ENCODE results near the gene ARID2.

DNA sequence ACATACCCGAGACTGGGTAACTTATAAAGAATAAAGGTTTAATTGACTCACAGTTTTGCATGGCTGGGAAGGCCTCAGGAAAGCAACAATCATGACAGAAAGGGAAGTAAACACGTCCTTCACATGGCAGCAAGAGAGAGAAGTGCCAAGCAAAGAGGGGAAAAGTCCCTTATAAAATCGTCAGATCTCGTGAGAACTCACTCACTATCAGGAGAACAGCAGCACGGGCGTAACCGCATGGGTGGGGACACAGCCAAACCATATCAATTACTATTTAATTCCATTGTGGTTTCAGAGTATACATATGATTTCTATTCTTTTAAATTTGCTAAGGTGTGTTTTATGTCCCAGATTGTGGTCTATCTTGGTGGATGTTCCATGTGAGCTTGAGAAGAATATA lies 142.9 kb downstream of the ARID2 start:
- TF ChIP-seq, protein P1, sequence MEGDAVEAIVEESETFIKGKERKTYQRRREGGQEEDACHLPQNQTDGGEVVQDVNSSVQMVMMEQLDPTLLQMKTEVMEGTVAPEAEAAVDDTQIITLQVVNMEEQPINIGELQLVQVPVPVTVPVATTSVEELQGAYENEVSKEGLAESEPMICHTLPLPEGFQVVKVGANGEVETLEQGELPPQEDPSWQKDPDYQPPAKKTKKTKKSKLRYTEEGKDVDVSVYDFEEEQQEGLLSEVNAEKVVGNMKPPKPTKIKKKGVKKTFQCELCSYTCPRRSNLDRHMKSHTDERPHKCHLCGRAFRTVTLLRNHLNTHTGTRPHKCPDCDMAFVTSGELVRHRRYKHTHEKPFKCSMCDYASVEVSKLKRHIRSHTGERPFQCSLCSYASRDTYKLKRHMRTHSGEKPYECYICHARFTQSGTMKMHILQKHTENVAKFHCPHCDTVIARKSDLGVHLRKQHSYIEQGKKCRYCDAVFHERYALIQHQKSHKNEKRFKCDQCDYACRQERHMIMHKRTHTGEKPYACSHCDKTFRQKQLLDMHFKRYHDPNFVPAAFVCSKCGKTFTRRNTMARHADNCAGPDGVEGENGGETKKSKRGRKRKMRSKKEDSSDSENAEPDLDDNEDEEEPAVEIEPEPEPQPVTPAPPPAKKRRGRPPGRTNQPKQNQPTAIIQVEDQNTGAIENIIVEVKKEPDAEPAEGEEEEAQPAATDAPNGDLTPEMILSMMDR (IDR thresholded peaks at IDR 0.05; ENCODE audit: low read length), result no peak
- no peak for TF ChIP-seq EZH2 (IDR thresholded peaks at IDR 0.05; ENCODE audit: borderline replicate concordance, low read length)

All from OCI-LY1 (cell line).